Activated T-helper 9 cell treated with anti-CD3 and anti-CD28 coated beads, Interleukin-2, amount 50 U/mL, for 16 hours (primary cell): ENCODE measurements around the gene CALHM2.
"Not testable (repeated sequence)": the region's sequence is repeated elsewhere in the genome, so short reads cannot be mapped to it uniquely, and the experiment has no call there.

ENCODE experiments used
- DNase-seq: peaks from one replicate; pipeline ENCODE4 v3.0.0-alpha.2; 2020; ENCODE audit warnings: low read depth

Gene CALHM2

DNA sequence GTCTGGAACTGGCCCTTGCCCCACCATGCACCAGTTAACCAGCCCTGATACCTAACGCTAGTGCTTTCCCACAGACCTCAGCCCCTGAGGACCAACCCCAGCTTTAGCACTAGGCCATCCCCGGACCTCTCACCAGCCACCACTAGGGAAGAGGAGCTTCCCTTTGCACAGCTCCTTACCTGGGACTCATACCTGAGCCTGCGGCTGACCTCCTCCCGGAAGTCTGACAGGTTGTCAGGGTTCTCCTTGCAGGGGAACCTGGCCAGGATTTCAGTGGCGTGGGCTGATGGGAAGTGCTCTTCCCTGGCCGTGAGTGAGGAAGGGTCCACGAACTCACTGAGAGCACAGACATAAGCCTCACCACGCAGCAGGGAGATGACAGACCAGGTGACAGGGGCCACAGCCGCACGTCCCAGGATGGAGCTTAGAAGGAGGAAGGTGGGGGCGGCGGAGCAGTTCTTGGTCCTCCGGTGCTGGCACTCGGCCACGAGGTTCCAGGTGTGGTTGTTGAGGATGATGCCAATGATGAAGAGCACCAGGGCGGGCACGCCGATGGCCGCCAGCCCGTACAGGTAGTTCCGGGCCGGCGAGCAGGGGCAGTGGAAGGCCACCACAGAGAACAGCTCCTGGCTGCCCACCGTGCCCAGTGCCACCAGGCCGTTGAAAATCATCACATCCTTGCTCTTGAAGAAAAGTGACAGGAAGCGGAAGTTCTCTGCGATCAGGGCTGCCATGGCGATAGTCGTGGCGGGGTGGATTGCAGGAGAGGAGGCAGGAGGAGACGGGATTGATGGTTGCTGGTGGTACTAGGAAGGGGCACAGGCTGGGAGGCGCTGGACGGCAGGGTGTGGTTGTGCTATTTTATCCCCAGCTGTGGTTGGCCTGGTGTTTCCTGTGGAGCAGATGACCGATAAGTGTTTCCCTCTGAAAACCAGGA is 2.7 kb downstream of the CALHM2 start:
- no peak for DNase-seq

- no peak for DNase-seq
These were observed 3.4 kb downstream of the CALHM2 start for GRCh38 chr10:103448746-103449145.

DNA sequence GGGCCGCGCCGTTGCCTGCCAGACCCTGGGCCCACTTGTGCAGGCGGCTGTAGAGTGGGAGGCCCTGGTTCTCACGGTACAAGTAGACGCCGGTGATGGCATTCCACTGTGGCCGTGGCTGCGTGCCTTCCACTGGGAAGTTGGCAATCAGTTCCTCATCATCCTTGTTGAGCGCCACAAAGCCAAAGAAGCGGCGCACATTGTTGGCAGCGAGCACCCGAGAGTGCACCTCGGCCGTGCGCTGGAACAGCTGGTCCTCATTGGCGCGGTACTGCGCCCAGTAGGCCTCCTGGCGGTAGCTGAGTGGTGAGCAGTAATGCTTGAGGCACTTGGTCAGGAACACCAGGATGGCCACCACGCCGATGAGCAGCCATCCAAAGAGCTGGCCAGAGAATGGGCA is 5.0 kb downstream of the CALHM2 start:
- DNase-seq, result no peak

DNA sequence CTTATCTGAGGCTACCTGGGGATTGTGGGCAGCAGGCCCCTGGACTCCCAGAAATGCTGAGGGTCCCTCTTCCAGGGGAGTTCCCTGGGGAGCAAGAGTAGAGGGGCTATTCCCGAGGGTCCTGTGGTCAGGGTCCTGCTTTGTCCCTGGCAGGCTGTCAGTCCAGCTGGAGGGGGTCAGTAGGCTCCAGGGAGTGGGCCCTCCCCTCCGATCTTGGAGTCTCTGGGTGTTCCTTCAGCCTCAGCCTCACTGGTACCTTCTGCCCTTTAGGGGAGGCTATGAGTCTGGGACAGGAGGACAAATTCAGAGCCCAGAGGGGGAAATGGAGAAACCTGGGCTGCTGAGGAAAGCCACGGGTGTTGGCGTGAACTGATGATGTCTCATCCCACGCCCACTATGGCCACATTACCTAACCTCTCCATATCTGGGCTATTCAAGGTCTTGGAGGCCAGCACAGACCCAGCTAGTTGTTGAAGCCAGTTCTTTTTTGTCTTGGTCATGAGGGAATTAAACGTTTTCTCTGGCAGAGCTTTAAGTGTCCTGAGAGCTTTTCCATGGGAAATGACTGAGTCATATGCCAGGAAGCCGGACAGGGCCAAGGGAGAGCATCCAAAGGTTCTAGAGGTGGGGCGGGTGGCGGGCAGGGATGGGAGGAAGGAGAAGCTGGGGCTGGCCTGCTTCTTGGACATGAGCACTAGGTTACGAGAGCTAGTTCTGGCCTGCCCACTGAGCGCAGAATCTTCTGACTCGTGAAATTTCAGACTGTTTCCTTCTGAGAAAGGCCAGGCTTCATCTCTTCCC is 6.2 kb downstream of the CALHM2 start:
- DNase-seq, result no peak

GRCh38 chr10:103445366-103445765 is 6.8 kb downstream of the CALHM2 start:
- no peak for DNase-seq

- no peak for DNase-seq
These were observed 7.7 kb downstream of the CALHM2 start for GRCh38 chr10:103444478-103444877.

GRCh38 chr10:103443475-103444185 is 8.5 kb downstream of the CALHM2 start:
- no peak for DNase-seq

DNA sequence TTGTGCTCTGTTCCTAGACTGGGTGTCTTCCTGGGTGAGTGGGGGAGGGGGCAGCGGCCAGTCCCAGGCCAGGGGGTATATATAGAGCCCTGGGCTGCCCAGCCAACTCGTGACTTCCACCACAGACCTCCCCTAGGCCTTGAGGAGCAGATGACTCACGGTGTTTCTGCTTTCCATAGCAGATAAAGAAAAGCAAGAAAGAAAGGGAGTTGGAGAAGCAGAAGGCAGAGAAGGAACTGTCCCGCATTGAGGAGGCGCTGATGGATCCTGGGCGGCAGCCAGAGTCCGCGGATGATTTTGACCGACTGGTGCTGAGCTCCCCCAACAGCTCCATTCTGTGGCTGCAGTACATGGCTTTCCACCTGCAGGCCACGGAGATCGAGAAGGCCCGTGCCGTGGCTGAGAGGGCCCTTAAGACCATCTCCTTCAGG is 10.1 kb downstream of the CALHM2 start:
- no peak for DNase-seq

DNA sequence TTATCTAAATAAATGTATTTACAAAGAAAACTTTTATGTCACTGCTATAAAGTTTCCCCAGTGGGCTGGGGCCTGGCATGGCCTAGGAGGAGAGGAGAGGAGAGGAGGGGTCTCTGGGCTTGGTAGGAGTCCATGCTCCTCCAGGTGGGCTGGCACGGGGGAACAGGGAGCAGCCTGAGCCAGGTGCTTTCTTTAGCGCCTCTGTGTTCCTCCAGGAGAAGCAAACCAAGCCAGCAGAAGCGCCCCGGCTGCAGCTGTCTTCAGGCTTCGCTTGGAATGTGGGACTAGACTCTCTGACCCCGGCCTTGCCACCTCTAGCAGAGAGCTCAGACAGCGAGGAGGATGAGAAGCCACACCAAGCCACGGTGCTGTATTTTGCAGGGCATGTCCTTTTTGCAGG is 10.6 kb downstream of the CALHM2 start:
- DNase-seq, result no peak

DNA sequence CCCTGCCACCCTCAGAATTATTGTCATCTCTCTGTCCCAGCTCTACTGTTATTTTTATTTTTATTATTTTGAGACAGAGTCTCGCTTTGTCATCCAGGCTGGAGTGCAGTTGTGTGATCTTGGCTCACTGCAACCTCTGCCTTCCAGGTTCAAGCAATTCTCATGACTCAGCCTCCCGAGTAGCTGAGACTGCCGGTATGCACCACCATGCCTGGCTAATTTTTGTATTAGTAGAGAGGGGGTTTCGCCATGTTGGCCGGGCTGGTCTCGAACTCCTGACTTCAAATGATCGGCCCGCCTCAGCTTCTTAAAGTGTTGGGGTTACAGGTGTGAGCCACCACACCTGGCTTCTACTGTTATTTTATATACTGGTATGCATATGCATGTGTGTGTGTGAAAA is 11.0 kb downstream of the CALHM2 start:
- no peak for DNase-seq

GRCh38 chr10:103440416-103440815 is 11.8 kb downstream of the CALHM2 start:
- DNase-seq, result no peak

DNA sequence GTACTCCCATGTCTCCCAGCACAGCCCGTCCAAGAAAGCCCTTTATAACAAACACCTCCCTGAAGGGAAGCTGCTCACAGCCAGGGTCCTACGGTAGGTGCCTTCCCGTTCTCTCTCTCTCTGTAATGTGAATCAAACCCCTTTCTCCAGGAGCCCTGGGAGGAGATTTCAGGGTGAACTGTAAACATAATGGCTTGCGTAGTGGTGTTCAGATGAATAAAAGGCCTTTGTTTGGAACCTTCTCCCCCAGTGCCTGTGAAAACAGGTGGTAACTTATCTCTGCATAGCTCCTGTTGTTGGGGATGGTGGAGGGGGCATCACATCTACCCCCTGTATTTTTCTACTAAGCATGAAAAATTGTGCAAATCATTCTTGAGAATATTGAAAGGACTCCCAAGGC is 12.4 kb downstream of the CALHM2 start:
- DNase-seq, result no peak

- no peak for DNase-seq
These were observed 18.3 kb downstream of the CALHM2 start for GRCh38 chr10:103433858-103434257.

- DNase-seq, result no peak
These were observed 20.3 kb downstream of the CALHM2 start for GRCh38 chr10:103431902-103432301.

GRCh38 chr10:103429647-103430046 is 22.5 kb downstream of the CALHM2 start:
- no peak for DNase-seq

- DNase-seq, result no peak
These were observed 23.1 kb downstream of the CALHM2 start for GRCh38 chr10:103428989-103429643.

GRCh38 chr10:103427866-103428265 is 24.3 kb downstream of the CALHM2 start:
- DNase-seq, result no peak

GRCh38 chr10:103423748-103424147 is 28.4 kb downstream of the CALHM2 start:
- no peak for DNase-seq

- no peak for DNase-seq
These were observed 33.1 kb downstream of the CALHM2 start for GRCh38 chr10:103419101-103419500.

GRCh38 chr10:103417601-103418000 is 34.6 kb downstream of the CALHM2 start:
- no peak for DNase-seq

DNA sequence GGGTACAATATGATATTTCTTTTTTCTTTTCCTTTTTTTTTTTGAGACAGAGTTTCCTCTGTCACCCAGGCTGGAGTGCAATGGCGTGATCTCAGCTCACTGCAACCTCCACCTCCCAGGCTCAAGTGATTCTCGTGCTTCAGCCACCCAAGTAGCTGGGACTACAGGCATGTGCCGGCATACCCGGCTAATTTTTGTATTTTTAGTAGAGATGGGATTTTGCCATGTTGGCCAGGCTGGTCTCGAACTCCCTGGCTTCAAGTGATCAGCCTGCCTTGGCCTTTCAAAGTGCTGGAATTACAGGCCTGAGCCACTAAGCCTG is 35.1 kb downstream of the CALHM2 start:
- not testable (repeated sequence) for DNase-seq
